ENCODE data around the gene AZIN2.
"Not testable (repeated sequence)": the region's sequence is repeated elsewhere in the genome, so short reads cannot be mapped to it uniquely, and the experiment has no call there.

Gene AZIN2

GRCh38 chr1:33096363-33097005, 15.5 kb downstream of the AZIN2 start:
- no peak for FAIRE-seq

GRCh38 chr1:33097137-33097611, 16.2 kb downstream of the AZIN2 start:
- FAIRE-seq: no peak

GRCh38 chr1:33097762-33098161, 16.8 kb downstream of the AZIN2 start:
- FAIRE-seq: no peak

GRCh38 chr1:33098371-33098770, 17.4 kb downstream of the AZIN2 start:
- FAIRE-seq: no peak

GRCh38 chr1:33099290-33100118, 18.6 kb downstream of the AZIN2 start:
- FAIRE-seq: no peak

- FAIRE-seq: not testable (repeated sequence)
Measured at GRCh38 chr1:33100119-33100415, 19.1 kb downstream of the AZIN2 start.

GRCh38 chr1:33110477-33110876, 29.5 kb downstream of the AZIN2 start:
- FAIRE-seq: no peak

- FAIRE-seq: no peak
Measured at GRCh38 chr1:33111965-33112364, 31.0 kb downstream of the AZIN2 start.

GRCh38 chr1:33117440-33118085, 36.6 kb downstream of the AZIN2 start:
- no peak for FAIRE-seq

- no peak for FAIRE-seq
Measured at GRCh38 chr1:33118274-33118673, 37.3 kb downstream of the AZIN2 start.

GRCh38 chr1:33119050-33119449, 38.1 kb downstream of the AZIN2 start:
- no peak for FAIRE-seq

- FAIRE-seq: no peak
Measured at GRCh38 chr1:33119532-33120217, 38.7 kb downstream of the AZIN2 start.

GRCh38 chr1:33120436-33121231, 39.7 kb downstream of the AZIN2 start:
- FAIRE-seq: no peak

- no peak for FAIRE-seq
Measured at GRCh38 chr1:33121728-33122127, 40.8 kb downstream of the AZIN2 start.

- no peak for FAIRE-seq
Measured at GRCh38 chr1:33122483-33123178, 41.7 kb downstream of the AZIN2 start.

- no peak for FAIRE-seq
Measured at GRCh38 chr1:33123266-33123665, 42.3 kb downstream of the AZIN2 start.

- not testable (repeated sequence) for FAIRE-seq
Measured at GRCh38 chr1:33124647-33125046, 43.7 kb downstream of the AZIN2 start.

GRCh38 chr1:33126411-33127000, 45.6 kb downstream of the AZIN2 start:
- no peak for FAIRE-seq

GRCh38 chr1:33127001-33127823, 46.3 kb downstream of the AZIN2 start:
- FAIRE-seq: peak; percentile 89

- FAIRE-seq: no peak
Measured at GRCh38 chr1:33128781-33129180, 47.8 kb downstream of the AZIN2 start.

- FAIRE-seq: no peak
Measured at GRCh38 chr1:33130297-33130696, 49.3 kb downstream of the AZIN2 start.
